ENCODE results near the gene LRRTM3.
A peak's percentile ranks its signal among the peaks of the same experiment; 100 is the strongest.

Gene LRRTM3

GRCh38 chr10:66925896-66926715 lies at the start of gene LRRTM3:
Gene LRRTM3, plus strand, starts transcription at chr10:66926036.
- DNase-seq (ENCODE audit: low read depth): peak; percentile 4

GRCh38 chr10:66877361-66877760 lies 48.5 kb upstream of the LRRTM3 start:
- no peak for DNase-seq (ENCODE audit: low read depth)

- DNase-seq (ENCODE audit: low read depth): no peak
These were observed 45.5 kb upstream of the LRRTM3 start for GRCh38 chr10:66880292-66880691.

- no peak for DNase-seq (ENCODE audit: low read depth)
These were observed 45.0 kb upstream of the LRRTM3 start for GRCh38 chr10:66880826-66881225.

GRCh38 chr10:66881814-66882213 lies 44.0 kb upstream of the LRRTM3 start:
- DNase-seq (ENCODE audit: low read depth): no peak

- DNase-seq (ENCODE audit: low read depth): no peak
These were observed 43.6 kb upstream of the LRRTM3 start for GRCh38 chr10:66882271-66882670.

GRCh38 chr10:66886848-66887247 lies 39.0 kb upstream of the LRRTM3 start:
- no peak for DNase-seq (ENCODE audit: low read depth)

- no peak for DNase-seq (ENCODE audit: low read depth)
These were observed 37.6 kb upstream of the LRRTM3 start for GRCh38 chr10:66888237-66888636.

GRCh38 chr10:66892871-66893270 lies 33.0 kb upstream of the LRRTM3 start:
- DNase-seq (ENCODE audit: low read depth): no peak

- no peak for DNase-seq (ENCODE audit: low read depth)
These were observed 15.2 kb upstream of the LRRTM3 start for GRCh38 chr10:66910671-66911070.

- DNase-seq (ENCODE audit: low read depth): no peak
These were observed 9.8 kb upstream of the LRRTM3 start for GRCh38 chr10:66916030-66916429.

GRCh38 chr10:66917104-66917503 lies 8.7 kb upstream of the LRRTM3 start:
- no peak for DNase-seq (ENCODE audit: low read depth)

GRCh38 chr10:66919248-66919647 lies 6.6 kb upstream of the LRRTM3 start:
- no peak for DNase-seq (ENCODE audit: low read depth)

GRCh38 chr10:66924674-66925345 lies 1.0 kb upstream of the LRRTM3 start:
- DNase-seq (ENCODE audit: low read depth): no peak

- DNase-seq (ENCODE audit: low read depth): no peak
These were observed 463 bp upstream of the LRRTM3 start for GRCh38 chr10:66925373-66925772.

GRCh38 chr10:66926841-66927240 lies 1.0 kb downstream of the LRRTM3 start:
- DNase-seq (ENCODE audit: low read depth): no peak

- no peak for DNase-seq (ENCODE audit: low read depth)
These were observed 1.6 kb downstream of the LRRTM3 start for GRCh38 chr10:66927251-66927935.

- DNase-seq (ENCODE audit: low read depth): no peak
These were observed 2.3 kb downstream of the LRRTM3 start for GRCh38 chr10:66927971-66928770.

- DNase-seq (ENCODE audit: low read depth): no peak
These were observed 2.9 kb downstream of the LRRTM3 start for GRCh38 chr10:66928776-66929175.

GRCh38 chr10:66929375-66929774 lies 3.5 kb downstream of the LRRTM3 start:
- no peak for DNase-seq (ENCODE audit: low read depth)

- peak; percentile 26 for DNase-seq (ENCODE audit: low read depth)
These were observed 5.6 kb downstream of the LRRTM3 start for GRCh38 chr10:66931340-66931948.

- DNase-seq (ENCODE audit: low read depth): no peak
These were observed 6.1 kb downstream of the LRRTM3 start for GRCh38 chr10:66931949-66932343.
